NCI-H446 treated with DMSO at 0.1 percent for 48 hours (cell line): ENCODE results near the gene PIP4K2C.
A peak's percentile ranks its signal among the peaks of the same experiment; 100 is the strongest.
"Not testable (repeated sequence)": the region's sequence is repeated elsewhere in the genome, so short reads cannot be mapped to it uniquely, and the experiment has no call there.

Source experiments
- DNase-seq: peaks from one replicate; lab custom pipeline; 2025; lab: John Stamatoyannopoulos, UW

The PIP4K2C gene

DNA sequence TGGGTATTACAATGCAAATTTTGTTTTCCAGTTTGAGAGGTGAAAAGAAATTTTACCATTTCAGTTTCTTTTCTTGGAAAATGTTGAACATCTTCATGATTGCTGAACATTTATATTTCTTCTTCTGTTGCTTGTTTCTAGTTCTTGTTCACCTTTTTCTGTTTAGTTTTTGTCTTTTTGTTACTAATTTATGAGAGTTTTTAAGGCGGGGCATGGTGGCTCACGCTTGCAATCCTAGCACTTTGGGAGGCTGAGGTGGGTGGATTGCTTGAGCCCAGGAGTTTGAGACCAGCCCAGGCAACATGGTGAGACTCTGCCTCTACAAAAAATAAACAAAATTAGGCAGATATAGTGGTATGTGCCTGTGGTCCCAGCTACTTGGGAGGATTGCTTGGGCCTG, 30.5 kb upstream of the PIP4K2C start:
- DNase-seq, result no peak

DNA sequence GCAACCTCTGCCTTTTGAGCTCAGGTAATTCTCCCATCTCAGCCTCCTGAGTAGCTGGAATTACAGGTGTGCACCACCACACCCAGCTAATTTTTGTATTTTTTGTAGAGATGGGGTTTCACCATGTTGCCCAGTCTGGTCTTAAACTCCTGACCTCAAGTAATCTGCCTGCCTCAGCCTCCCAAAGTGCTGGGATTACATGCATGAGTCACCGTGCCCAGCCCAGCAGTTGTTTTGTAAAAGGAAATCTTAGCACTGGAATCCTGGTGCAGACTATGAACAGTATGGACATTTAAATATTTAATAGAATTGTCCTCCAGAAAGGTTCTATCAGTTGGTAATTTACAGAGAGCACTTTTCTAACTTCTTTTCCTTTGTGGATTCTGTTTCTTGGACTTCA, 29.9 kb upstream of the PIP4K2C start:
- DNase-seq, result not testable (repeated sequence)

DNA sequence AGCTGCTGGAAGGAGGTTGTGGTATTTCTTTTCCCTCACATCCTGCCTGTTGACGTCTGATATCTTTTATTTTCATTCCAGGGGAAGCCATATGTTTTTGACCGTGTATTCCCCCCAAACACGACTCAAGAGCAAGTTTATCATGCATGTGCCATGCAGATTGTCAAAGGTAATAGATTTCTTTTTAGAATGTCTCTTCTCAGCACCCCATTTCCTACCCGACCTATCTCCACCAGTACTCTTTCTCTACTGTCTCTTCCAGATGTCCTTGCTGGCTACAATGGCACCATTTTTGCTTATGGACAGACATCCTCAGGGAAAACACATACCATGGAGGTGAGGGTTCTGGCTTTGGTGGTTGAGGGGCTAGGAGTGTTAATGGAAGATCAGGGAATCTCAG, 27.6 kb upstream of the PIP4K2C start:
- DNase-seq, result no peak

DNA sequence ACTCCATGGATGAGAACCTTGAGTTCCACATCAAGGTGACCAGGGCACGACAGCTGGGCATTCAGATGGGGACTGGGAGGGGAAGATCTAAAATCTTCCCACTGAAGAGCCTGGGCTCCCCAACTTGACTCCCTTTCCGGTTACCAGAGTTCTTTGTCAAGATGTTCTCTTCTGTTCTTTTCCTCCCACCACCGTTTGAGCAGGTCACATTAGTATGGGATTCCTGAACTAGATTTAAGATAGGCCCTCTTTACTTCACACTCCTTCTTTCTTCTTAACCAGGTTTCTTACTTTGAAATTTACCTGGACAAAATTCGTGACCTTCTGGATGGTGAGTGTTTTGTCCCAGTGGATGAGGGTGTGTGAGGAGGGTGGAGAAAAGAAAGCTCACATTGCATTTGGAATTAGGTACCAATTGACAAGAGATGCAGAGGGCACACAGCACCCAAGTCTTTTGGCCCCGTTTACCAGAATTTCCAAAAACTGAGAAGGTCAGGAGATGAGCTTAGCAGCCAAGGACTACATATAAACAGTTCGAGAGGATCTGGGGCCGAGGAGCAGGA, 26.7 kb upstream of the PIP4K2C start:
- no peak for DNase-seq

DNA sequence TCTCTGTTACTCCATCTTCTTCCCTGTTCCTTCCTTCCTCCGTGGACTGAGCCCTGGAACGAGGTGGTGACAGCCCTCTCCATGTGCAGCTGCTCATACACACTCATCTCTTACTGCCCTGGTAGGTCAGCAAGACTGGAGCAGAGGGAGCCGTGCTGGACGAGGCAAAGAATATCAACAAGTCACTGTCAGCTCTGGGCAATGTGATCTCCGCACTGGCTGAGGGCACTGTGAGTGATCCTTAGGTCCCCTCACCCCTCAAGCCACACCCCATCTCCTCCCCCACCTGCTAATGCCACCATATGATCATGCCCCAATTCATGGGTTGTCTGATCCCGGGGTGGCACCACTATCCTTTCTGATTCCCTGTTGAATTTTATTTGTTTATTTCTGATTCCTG, 22.2 kb upstream of the PIP4K2C start:
- no peak for DNase-seq

DNA sequence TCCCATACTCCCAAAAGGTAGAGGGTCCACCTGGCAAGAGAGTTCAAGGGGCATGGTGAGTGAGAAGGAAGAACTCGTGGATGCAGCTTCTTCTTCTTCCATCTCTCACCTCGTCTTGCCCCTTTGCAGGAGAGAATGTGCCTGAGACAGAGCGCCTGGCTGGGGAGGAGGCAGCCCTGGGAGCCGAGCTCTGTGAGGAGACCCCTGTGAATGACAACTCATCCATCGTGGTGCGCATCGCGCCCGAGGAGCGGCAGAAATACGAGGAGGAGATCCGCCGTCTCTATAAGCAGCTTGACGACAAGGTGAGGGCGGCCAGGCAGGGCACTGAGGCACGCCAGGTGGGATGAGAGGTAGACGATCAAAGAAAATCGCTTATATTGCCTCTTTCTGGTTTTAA, 21.1 kb upstream of the PIP4K2C start:
- no peak for DNase-seq

DNA sequence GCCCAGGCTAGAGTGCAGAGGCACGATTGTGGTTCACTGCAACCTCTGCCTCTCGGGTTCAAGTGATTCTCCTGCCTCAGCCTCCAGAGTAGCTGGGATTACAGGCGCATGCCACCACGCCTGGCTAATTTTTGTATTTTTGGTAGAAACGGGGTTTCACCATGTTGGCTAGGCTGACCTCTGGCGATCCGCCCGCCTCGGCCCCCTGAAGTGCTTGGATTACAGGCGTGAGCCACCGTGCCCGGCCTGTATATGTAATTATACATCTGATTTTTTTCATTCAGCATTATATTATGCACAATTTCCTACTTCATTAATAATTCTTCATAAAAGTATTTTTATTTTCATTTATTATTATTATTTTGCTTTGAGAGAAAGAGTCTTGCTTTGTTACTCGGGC, 20.6 kb upstream of the PIP4K2C start:
- DNase-seq, result not testable (repeated sequence)

DNA sequence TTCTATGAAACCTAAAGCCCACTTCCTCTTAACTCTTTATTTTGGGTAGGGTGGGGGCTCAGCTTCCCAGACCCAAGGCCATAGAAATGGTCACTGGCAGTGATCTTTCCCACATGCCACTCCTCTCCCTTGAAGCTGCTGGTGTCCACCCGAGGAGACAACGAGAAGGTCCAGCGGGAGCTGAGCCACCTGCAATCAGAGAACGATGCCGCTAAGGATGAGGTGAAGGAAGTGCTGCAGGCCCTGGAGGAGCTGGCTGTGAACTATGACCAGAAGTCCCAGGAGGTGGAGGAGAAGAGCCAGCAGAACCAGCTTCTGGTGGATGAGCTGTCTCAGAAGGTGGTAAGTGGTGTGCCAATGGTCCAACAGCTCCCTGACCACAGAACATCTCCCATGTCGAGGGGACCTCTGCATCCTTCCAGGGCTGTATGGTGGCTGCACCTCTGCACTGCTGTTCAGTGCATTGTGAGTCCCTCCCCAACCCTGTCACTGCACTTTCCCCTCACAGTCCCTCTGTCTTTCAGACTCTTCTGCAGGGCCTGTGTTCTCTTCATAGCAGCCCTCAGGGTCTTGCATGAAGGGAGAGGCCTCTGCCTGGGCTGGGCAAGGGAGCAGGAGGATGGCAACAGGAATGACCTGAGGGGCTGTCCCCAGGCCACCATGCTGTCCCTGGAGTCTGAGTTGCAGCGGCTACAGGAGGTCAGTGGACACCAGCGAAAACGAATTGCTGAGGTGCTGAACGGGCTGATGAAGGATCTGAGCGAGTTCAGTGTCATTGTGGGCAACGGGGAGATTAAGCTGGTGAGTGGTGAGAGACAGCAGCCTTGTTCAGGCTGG, 18.8 kb upstream of the PIP4K2C start:
- DNase-seq, result no peak

DNA sequence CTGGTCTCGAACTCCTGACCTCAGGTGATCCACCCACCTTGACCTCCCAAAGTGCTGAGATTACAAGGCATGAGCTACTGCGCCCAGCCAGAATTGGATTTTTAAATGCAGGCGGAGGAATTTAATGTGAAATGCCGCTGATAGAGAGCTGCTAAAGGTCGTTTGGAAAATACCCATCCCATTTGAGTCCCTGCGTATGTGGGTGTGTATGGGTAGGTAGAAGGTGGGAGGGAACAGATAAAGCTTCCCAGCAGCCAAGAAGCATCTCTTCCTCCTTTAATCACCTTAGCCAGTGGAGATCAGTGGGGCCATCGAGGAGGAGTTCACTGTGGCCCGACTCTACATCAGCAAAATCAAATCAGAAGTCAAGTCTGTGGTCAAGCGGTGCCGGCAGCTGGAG, 16.2 kb upstream of the PIP4K2C start:
- DNase-seq, result no peak

DNA sequence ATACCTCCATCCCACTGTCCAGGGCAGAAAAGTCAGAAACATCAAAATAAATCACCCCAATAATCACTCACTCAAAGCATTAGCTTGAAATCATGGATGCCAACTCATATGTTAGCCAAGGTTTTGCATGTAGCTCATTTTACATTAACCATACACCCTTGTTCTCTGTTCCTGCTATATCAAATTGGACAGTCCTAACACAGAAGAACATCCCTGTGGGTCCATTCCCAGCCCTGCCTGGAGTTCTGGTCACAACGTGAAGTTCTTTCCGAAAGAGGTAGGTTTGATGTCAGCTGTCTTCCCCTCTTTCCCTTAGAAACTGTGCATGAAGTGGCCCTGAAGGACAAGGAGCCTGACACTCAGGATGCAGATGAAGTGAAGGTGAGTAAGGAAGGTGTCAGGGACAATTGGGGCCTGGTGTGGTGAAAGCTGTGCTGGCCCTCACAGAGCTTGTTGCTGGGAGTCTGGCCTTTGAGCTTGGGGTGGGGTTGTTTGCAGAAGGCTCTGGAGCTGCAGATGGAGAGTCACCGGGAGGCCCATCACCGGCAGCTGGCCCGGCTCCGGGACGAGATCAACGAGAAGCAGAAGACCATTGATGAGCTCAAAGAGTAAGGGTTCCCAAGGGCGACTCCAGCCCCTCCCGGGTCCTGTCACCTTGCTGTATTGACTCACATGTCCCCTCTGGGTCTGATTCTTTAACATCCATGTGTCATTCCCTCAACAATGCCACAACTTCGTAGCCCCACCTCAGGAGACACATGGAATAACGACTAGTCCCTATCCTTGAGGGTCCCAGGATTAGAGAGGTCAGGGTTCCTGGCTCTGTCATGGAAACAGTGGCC, 15.0 kb upstream of the PIP4K2C start:
- DNase-seq, result no peak

DNA sequence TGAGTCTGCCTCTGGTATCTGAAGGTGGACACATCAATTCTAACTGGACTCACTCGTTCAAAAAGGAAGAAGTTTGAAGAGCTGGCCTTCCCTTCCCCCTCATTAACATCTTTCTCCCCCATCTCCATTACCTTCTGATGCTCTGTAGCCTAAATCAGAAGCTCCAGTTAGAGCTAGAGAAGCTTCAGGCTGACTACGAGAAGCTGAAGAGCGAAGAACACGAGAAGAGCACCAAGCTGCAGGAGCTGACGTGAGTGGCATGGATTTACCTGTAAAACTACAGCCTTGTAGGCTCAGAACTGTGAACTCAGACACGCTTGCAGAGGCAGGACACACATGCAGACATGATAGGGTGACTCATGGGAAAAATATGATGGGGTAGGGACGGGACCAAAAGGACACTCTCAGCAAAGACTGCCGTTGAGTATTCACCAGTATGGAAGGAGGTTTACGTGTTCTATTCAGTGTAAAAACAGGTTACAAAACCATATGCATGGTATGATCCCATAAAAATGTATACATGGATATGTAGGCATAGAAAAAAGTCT, 14.3 kb upstream of the PIP4K2C start:
- DNase-seq, result no peak

DNA sequence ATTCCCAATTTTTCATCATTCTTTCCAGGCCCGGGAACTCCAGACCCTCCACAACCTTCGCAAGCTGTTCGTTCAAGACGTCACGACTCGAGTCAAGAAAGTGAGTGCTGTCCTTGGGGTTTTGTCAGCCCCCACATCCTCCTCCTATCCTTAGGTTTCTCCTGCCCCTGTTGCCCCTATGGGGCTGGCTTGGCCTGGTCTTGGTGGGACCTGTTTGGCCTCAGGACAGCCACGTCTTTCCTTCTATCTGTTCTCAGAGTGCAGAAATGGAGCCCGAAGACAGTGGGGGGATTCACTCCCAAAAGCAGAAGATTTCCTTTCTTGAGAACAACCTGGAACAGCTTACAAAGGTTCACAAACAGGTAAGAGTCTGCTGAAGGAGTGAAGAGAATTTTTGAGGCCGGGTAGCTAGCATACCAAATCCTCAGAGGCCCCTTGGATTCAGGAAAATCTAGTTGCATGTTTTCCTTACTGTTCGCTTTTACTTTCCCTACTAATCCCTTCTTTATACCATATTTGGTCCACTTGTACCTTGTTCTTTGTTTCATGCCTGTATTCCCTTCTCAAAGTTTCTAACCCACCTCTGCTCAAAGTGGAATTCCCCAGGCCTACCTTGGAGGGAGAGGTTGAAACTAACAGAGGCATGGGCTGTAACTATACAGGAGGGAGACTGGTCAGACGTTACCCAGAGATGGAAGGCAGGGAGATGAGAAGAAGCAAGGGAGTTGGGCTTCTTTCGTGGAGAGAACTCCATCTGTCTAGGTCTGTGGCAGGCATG, 12.8 kb upstream of the PIP4K2C start:
- DNase-seq, result no peak

DNA sequence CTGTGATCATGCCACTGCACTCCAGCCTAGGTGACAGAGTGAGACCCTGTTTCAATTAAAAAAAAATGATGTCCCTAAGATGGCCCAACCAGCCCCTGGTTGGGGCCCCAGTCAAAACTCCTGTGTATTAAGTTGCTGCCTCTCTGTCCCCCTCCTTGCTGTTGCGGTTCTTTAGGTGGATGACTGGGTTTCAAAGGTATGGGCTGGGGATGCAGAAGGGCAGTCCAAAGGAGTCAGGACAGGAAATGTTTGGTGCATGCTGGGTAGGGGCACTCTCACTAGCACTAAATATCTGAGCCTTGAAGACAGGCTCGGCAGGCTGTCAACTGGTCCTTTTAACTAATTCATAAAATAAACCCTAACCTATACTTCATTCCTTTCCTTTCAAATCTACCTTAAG, 12.0 kb upstream of the PIP4K2C start:
- no peak for DNase-seq

DNA sequence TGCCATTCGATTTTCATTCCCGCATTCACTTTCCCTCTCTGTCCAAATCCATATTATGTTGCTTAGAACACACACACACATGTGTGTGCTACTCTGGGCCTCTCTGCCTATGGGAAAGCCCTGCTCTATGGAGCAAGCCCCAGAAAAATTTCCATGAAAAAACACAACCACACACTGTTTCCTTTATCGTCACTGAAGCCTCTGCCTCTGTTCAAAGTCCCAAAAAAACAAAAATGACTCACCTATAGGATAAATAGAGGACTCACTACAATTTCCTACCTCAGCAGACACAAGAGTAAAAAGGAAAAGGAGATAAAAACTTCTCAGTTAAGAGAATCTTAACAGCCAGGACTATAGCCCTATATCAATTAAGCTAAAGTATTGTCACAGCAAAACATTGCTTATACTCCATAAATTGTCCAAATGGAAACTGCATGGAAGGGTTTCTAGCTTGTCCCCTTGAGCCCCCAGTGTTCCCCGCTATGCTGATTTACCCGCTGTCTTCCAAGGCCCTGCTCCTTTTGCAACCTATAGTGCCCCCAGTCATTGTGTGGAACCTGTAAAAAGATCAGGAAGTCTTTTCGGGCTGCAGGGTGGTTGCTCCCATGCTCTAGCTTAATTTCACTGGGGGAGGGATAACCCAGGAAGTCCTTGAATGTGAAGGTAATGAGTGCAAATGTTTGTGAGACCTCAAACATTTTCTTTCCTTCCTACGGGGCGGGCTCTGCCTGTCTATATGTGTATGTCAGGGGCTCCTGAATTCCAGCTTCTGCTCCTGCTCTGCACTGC, 11.1 kb upstream of the PIP4K2C start:
- no peak for DNase-seq

DNA sequence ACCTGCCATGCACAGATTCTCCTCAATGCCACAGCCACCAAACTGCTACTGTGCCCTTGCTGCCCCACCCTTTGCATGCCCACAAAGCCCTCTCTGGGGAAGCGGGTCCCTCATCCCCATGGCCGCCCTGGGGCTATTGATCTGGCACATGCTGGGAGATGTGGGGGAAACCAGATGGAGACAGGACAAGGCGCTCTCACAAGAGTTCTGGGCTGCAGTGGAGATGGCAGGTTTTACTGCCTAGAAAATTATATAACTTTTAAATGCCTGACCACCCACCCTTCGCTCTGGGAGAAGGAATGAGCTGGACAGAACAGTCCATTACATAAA, 10.6 kb upstream of the PIP4K2C start:
- no peak for DNase-seq

DNA sequence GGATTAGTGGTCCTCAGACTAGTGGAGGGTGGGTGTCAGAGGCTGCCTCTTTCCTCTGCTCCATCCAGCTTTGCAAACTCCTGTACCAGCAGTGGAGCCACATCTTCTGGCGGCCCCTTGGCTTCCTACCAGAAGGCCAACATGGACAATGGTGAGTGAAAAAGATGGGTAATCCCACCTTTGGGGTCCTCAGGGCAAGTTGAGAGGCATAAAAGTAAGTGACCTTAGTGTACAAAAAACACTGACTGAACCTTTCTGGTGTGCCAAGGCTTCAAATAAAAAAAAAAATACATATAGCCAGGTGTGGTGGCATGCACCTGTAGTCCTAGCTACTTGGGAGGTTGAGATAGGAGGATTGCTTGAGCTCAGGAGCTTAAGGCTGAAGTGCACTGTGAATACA, 9.2 kb upstream of the PIP4K2C start:
- no peak for DNase-seq

DNA sequence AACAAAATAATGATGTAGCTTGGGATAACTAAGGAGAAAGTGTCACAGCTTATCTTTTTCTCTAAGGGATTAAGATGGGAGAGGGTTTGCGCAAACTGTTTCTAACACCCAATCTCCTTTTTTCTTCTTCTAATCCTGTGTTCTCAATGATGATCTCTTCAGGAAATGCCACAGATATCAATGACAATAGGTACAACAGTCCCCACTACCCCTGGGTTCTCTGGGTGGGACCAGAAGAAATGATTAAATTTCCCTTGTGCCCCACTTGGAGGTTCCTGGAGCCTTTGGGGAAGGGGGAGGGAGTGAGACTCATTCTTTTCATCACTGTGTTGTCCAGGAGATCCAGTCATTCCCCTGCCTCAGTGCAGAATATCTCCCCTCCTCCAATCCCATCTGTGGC, 8.6 kb upstream of the PIP4K2C start:
- no peak for DNase-seq

DNA sequence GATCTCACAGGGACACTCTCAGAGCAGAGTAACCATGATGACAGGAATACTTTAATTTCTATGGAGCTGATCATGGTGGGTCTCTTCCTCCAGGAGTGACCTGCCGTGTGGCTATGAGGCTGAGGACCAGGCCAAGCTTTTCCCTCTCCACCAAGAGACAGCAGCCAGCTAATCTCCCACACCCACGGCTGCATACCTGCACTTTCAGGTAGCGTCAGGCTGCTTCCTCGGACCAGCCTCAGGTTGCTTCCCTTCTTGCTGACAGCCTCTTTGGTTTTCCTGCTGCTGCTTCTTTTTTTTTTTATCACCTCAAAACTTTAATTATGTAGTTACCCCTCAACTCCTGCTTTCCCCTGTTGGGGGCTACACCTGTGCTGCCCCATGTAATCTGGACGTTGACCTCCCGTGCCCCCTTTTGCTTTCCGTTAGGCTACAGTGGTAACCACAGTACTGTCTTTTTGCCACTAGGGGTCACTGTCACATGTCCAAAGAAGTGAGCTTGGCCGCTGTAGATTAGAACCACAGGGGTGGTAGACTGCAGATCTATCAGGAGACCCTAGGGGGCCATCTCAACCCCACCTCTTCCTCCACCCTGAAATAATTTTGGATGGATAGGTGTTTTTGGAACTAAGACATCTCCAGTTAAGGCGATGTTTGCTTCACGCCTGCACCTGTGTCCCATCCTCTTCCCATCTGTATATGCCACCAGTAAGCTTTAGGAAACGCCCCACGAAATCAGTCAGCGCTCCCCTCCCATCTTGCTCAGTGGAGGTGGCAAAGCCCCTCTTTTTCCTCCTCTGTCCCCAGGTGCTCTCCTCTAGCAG, 7.8 kb upstream of the PIP4K2C start:
- DNase-seq, result peak; percentile 47

DNA sequence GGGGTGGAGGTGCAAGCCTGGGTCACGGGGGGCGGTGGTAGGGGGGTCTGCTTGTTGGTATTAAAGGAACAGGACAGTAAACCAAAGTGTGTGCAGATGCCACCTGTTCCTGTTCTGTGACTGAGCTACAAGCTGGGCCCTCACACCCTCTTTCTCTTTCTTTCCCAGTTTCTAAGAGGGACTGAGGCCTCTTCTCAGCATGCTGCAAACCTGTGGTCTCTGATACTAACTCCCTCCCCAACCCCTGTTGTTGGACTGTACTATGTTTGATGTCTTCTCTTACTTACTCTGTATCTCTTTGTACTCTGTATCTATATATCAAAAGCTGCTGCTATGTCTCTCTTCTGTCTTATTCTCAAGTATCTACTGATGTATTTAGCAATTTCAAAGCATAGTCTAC, 6.9 kb upstream of the PIP4K2C start:
- DNase-seq, result no peak

DNA sequence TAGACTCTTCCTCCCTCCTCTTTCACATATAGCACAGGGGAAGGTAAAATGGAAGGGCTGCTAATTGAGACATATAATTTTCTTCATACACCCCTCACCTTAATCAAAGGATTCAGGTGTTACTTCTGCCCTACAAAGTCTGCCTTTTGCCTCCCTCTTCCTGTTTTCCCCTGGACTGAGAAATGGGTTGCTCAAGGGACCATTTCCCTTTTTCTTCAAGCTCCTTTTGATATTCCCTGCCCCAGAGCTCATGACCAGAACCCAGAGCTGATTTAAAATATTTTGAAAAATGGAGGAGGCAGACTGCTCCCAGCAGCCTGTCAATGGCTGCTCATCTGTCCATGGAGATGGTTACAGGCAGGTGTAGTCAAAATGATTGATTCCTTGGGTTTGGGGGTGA, 6.3 kb upstream of the PIP4K2C start:
- DNase-seq, result no peak
